GM23338 (cell line): ENCODE data around the gene CDH23. TPM values are rescaled to one million over a fixed set of nuclear protein-coding genes. Genes with fewer than 3 reads are reported as not detected.

ENCODE experiments used
- ATAC-seq: fragments of 200-7000 bp; cut with Tn5 transposase; 3 replicates; pipeline ENCODE4 v1.9.1; 2020
- DNase-seq: peaks from one replicate; pipeline ENCODE4 v3.0.0-alpha.2; 2015; ENCODE audit warnings: low spot score
- H2AFZ ChIP-seq: fragments of 200-600 bp; sonication (generic); 2 replicates; pipeline ENCODE4 v1.8.0; 2016; ENCODE audit warnings: antibody characterized with exemption, mild to moderate bottlenecking, moderate library complexity
- H3F3A ChIP-seq: fragments of 200-600 bp; sonication (generic); replicated peaks from 2 replicates; pipeline ENCODE4 v1.8.0; 2017; ENCODE audit warnings: antibody characterized with exemption, mixed run types, low read depth
- H3K27ac ChIP-seq: fragments of 200-600 bp; sonication (generic); 2 replicates; pipeline ENCODE4 v1.6.1; 2016; ENCODE audit warnings: low read depth
- H3K27me3 ChIP-seq: fragments of 200-600 bp; sonication (generic); 2 replicates; pipeline ENCODE4 v1.8.0; 2016; ENCODE audit warnings: mild to moderate bottlenecking, mixed run types, moderate library complexity; ENCODE audit not compliant: insufficient read depth
- H3K36me3 ChIP-seq: fragments of 200-600 bp; sonication (generic); 2 replicates; pipeline ENCODE4 v1.8.0; 2016; ENCODE audit warnings: mild to moderate bottlenecking; ENCODE audit not compliant: insufficient read depth
- H3K4me1 ChIP-seq: fragments of 200-600 bp; sonication (generic); 2 replicates; pipeline ENCODE4 v1.8.0; 2016; ENCODE audit warnings: mild to moderate bottlenecking, moderate library complexity; ENCODE audit not compliant: insufficient read depth
- H3K4me2 ChIP-seq: fragments of 200-600 bp; sonication (generic); 2 replicates; pipeline ENCODE4 v1.7.1; 2017; ENCODE audit warnings: mixed run types
- H3K4me3 ChIP-seq: fragments of 200-600 bp; sonication (generic); 2 replicates; pipeline ENCODE4 v1.6.1; 2016; ENCODE audit warnings: mixed run types
- H3K79me2 ChIP-seq: fragments of 200-600 bp; sonication (generic); replicated peaks from 2 replicates; pipeline ENCODE4 v1.8.0; 2017; ENCODE audit warnings: mild to moderate bottlenecking; ENCODE audit not compliant: insufficient read depth
- H3K9me2 ChIP-seq: fragments of 200-600 bp; sonication (generic); 2 replicates; pipeline ENCODE4 v1.8.0; 2017; ENCODE audit not compliant: insufficient read depth
- H4K20me1 ChIP-seq: fragments of 200-600 bp; sonication (generic); replicated peaks from 2 replicates; pipeline ENCODE4 v1.8.0; 2017; ENCODE audit warnings: mild to moderate bottlenecking; ENCODE audit not compliant: insufficient read depth
- H3K27ac Mint-ChIP-seq: 2 replicates; pipeline ENCODE4 v1.8.0; 2020; ENCODE audit warnings: inconsistent platforms, mild to moderate bottlenecking, moderate library complexity, mixed read lengths
- H3K27me3 Mint-ChIP-seq: 3 replicates; pipeline ENCODE4 v1.8.0; 2022; ENCODE audit warnings: low read depth, mild to moderate bottlenecking, moderate library complexity, mixed read lengths, inconsistent platforms; ENCODE audit not compliant: insufficient read depth, poor library complexity
- H3K36me3 Mint-ChIP-seq: 3 replicates; pipeline ENCODE4 v1.8.0; 2021; ENCODE audit warnings: low read depth, mild to moderate bottlenecking, inconsistent platforms, moderate library complexity, mixed read lengths
- H3K4me1 Mint-ChIP-seq: 3 replicates; pipeline ENCODE4 v1.8.0; 2020; ENCODE audit warnings: mild to moderate bottlenecking, inconsistent platforms, mixed read lengths
- H3K4me3 Mint-ChIP-seq: 3 replicates; pipeline ENCODE4 v1.8.0; 2021; ENCODE audit warnings: moderate library complexity, mild to moderate bottlenecking, inconsistent platforms, mixed read lengths
- H3K9me3 Mint-ChIP-seq: 3 replicates; pipeline ENCODE4 v1.8.0; 2020; ENCODE audit warnings: moderate library complexity, mild to moderate bottlenecking, inconsistent platforms, mixed read lengths
- CREB1 ChIP-seq: fragments of 250-450 bp; sonication (Bioruptor Pico); IDR thresholded peaks from 2 replicates; pipeline ENCODE4 v1.5.0; 2020; ENCODE audit warnings: low read depth, mild to moderate bottlenecking, moderate library complexity
- EZH2 ChIP-seq: fragments of 200-600 bp; sonication (generic); IDR thresholded peaks from one replicate; pipeline ENCODE4 v1.8.0; 2017; ENCODE audit warnings: antibody characterized with exemption, mild to moderate bottlenecking, low read depth; ENCODE audit not compliant: unreplicated experiment
- EZH2phosphoT487 ChIP-seq: fragments of 200-600 bp; sonication (generic); IDR thresholded peaks from one replicate; pipeline ENCODE4 v1.8.1; 2018; ENCODE audit warnings: antibody characterized with exemption; ENCODE audit not compliant: unreplicated experiment
- NANOG ChIP-seq: IDR thresholded peaks from 2 replicates; pipeline ENCODE4 v1.6.1; 2016; ENCODE audit warnings: antibody characterized with exemption, borderline replicate concordance
- REST ChIP-seq: IDR thresholded peaks from one replicate; pipeline ENCODE4 v1.6.1; 2018; ENCODE audit warnings: antibody characterized with exemption; ENCODE audit not compliant: unreplicated experiment
- ZNF462 ChIP-seq: fragments of 250-450 bp; sonication (Bioruptor Pico); IDR thresholded peaks from 2 replicates; pipeline ENCODE4 v1.5.0; 2020; ENCODE audit warnings: mild to moderate bottlenecking, moderate library complexity
- polyA plus RNA-seq: library from polyadenylated mRNA; unstranded; fragments of >200 nt; fragmentation: Nextera tagmentation; extraction: Ambion mirVana; gene quantifications from 2 replicates; pipeline ENCODE4 v1.2.1, GENCODE V29; 2016
- total RNA-seq: library from RNA; depleted of rRNA; stranded (reverse); fragments of >200 nt; shearing (Covaris generic); gene quantifications from 2 replicates; pipeline ENCODE4 v1.2.3, GENCODE V29; 2014
- TF ChIP-seq, protein P1 (sequence below), 2 experiments: fragments of 200-600 bp in 1 of 2; sonication (generic) in 1 of 2; conservative IDR thresholded peaks; 2 replicates each; pipeline versions ENCODE4 v1.5.1 to v1.6.1; 2016 to 2017; ENCODE audit warnings: antibody characterized with exemption in 2 of 2, low read depth in 2 of 2, mild to moderate bottlenecking in 2 of 2, moderate library complexity in 1 of 2

Gene CDH23
- total and polyA plus RNA-seq, 2 experiments from 2014 or later: 0.95 to 4.3 TPM

GRCh38 chr10:71856619-71857018, 459.9 kb downstream of the CDH23 start:
- Mint-ChIP-seq H3K36me3 (no peaks in the 10 kb centered on the region), H3K4me1 (peaks cover 10% of the 10 kb centered on the region), H3K27me3 (peaks cover 6% of the 10 kb centered on the region), H3K27ac (no peak overlapping the region), H3K4me3 (no peak overlapping the region), H3K9me3 (no peaks in the 10 kb centered on the region; the same call in 2 of the 3 replicates)
- Histone ChIP-seq H3K27me3 (no peaks in the 10 kb centered on the region), H2AFZ (no peak overlapping the region), H3K27ac (no peak overlapping the region), H3K36me3 (no peaks in the 10 kb centered on the region), H3K79me2 (no peaks in the 10 kb centered on the region), H3K4me2 (no peak overlapping the region), H3F3A (no peaks in the 10 kb centered on the region), H3K4me3 (no peak overlapping the region), H3K9me2 (no peaks in the 10 kb centered on the region), H3K4me1 (no peaks in the 10 kb centered on the region), H4K20me1 (no peaks in the 10 kb centered on the region)
- TF ChIP-seq, protein P1, sequence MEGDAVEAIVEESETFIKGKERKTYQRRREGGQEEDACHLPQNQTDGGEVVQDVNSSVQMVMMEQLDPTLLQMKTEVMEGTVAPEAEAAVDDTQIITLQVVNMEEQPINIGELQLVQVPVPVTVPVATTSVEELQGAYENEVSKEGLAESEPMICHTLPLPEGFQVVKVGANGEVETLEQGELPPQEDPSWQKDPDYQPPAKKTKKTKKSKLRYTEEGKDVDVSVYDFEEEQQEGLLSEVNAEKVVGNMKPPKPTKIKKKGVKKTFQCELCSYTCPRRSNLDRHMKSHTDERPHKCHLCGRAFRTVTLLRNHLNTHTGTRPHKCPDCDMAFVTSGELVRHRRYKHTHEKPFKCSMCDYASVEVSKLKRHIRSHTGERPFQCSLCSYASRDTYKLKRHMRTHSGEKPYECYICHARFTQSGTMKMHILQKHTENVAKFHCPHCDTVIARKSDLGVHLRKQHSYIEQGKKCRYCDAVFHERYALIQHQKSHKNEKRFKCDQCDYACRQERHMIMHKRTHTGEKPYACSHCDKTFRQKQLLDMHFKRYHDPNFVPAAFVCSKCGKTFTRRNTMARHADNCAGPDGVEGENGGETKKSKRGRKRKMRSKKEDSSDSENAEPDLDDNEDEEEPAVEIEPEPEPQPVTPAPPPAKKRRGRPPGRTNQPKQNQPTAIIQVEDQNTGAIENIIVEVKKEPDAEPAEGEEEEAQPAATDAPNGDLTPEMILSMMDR (conservative IDR thresholded peaks at IDR 0.05; ENCODE audit: low read depth in 2 of 2): no peak
- TF ChIP-seq NANOG (no peak), CREB1 (no peak), EZH2phosphoT487 (no peak), REST (no peak), EZH2 (no peak), ZNF462 (no peak)
- ATAC-seq (no peak), DNase-seq (no peak)
